Testis (tissue), 5 donors: Measurements from ENCODE around the gene WASHC3. TPM values are rescaled to one million over a fixed set of nuclear protein-coding genes. Genes with fewer than 3 reads are reported as not detected.

ENCODE experiments used
- DNase-seq: peaks from one replicate; pipeline ENCODE4 v3.0.0-alpha.2; 2019
- H3K27ac ChIP-seq, 2 donors: fragments of 200-600 bp; sonication (generic); one replicate each; pipeline ENCODE4 v1.5.1; 2019
- H3K27me3 ChIP-seq: fragments of 200-600 bp; sonication (generic); one replicate; pipeline ENCODE4 v1.5.1; 2019
- H3K36me3 ChIP-seq: fragments of 200-600 bp; sonication (generic); one replicate; pipeline ENCODE4 v1.5.1; 2017; ENCODE audit warnings: low read depth; ENCODE audit errors: missing control alignments
- H3K4me1 ChIP-seq: fragments of 200-600 bp; sonication (generic); one replicate; pipeline ENCODE4 v1.5.1; 2019
- H3K4me3 ChIP-seq, 2 donors: fragments of 200-600 bp; sonication (generic); one replicate each; pipeline ENCODE4 v1.5.1; 2017 to 2019
- H3K9me3 ChIP-seq: fragments of 200-600 bp; sonication (generic); one replicate; pipeline ENCODE4 v1.5.1; 2017
- POLR2A ChIP-seq: fragments of 450-650 bp; IDR thresholded peaks from one replicate; pipeline ENCODE4 v1.6.1; 2017; ENCODE audit warnings: antibody characterized with exemption, mild to moderate bottlenecking, moderate library complexity
- WGBS, 2 donors: methylation state at CpG; one replicate each; pipeline ENCODE4 v1.1.5; 2018; 5-methylcytosine and 5-hydroxymethylcytosine counted together
- intact Hi-C: fragments of 100-400 bp; cut with DNase I; formaldehyde crosslinking; loops from one replicate; pipeline ENCODE4 v1.15.1; 2023; ENCODE audit warnings: low total_unique reads
- long read RNA-seq, 2 donors: transcript quantifications; one replicate each; lab custom pipeline, GENCODE V29; 2026
- polyA plus RNA-seq: library from polyadenylated mRNA; stranded (reverse); fragments of 350-450 nt; fragmentation: Illumina TruSeq; extraction: RNeasy Lipid Tissue Mini Kit (QIAGEN cat#74804); gene quantifications from one replicate; pipeline ENCODE4 v1.2.3, GENCODE V29; 2014; ENCODE audit warnings: low read depth, low replicate concordance; ENCODE audit not compliant: insufficient read depth
- total RNA-seq, 2 donors: library from RNA; depleted of rRNA; stranded (reverse); fragments of >200 nt; gene quantifications; one replicate each; pipeline ENCODE4 v1.2.3, GENCODE V29; 2016
- TF ChIP-seq, protein P1 (sequence below), 3 experiments: fragments of 450-650 bp in 2 of 3; fragments of 200-600 bp in 1 of 3; sonication (generic) in 1 of 3; IDR thresholded peaks; one replicate each; pipeline ENCODE4 v1.5.1; 2016 to 2019; ENCODE audit warnings: antibody characterized with exemption in 3 of 3, mild to moderate bottlenecking in 2 of 3, moderate library complexity in 1 of 3

The WASHC3 gene, protein sequence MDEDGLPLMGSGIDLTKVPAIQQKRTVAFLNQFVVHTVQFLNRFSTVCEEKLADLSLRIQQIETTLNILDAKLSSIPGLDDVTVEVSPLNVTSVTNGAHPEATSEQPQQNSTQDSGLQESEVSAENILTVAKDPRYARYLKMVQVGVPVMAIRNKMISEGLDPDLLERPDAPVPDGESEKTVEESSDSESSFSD
- total RNA-seq (100 to 1,000 TPM; 140 to 192 TPM), polyA plus RNA-seq (298 TPM)
- long read RNA-seq, donor 1, transcript WASHC3-201 (7 exons, 916 nt), result major isoform, 25 of 32 reads
- long read RNA-seq, donor 1, partial matches to known transcripts, result 0 of 32 reads
- long read RNA-seq, donor 1, other reads (novel, unspliced or antisense), result 0 of 32 reads
- long read RNA-seq, donor 2, transcript WASHC3-201 (7 exons, 916 nt), result major isoform, 8 of 19 reads
- long read RNA-seq, donor 2, partial matches to known transcripts, result 0 of 19 reads
- long read RNA-seq, donor 2, other reads (novel, unspliced or antisense), result 0 of 19 reads

DNA sequence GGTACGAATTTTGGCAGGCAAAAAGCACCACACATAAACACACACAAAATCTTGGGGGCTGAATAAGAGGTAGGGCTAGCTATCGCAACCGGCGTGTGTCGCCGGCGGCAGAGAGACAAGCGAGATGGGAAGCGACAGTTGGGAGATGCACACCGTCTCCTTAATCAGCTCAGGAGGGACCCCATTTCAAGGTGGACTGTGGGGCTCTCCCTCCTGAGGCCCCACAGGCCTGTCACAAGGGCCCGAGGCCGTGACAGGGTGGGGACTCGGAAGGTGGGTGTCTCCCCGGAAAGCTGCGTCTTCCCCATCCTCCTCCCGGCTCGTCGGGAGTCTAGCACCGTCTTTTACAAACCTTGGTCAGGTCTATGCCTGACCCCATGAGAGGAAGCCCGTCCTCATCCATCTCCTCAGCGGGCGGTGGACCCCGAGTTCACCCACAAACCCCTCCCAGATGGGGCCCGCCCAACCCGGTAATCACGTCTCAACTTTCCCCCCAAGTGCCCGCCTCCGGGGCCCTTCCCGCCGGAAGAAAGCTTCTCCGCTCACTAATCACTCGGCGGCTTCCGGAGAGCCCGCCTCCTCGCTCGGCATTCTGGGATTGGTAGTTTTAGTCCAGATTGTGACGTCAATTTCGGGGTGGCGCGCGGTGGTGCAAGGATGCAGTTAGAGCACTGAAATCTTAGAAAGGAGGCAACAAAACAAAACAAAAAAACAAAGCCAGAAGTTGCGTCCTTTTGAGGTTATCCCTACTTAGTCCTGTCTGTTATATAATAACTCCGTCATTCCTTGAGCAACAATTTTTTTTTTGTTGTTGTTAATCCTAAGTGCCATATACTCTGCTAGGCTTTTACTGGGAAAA is at the start of gene WASHC3:
TSS of gene WASHC3 (minus strand) at position 432 of the 859 bp plus-strand sequence. CDS start at position 403, 29 bp downstream.
- DNase-seq, result peak; percentile 98
- H3K4me1 ChIP-seq, result no peaks in the 10 kb centered on the region
- intact Hi-C loops, result no loop called here
- peak within 1 kb of the TSS; percentile 84 to 87 for H3K27ac ChIP-seq
- peak; percentile 46 for TF ChIP-seq POLR2A
- TF ChIP-seq, protein P1, sequence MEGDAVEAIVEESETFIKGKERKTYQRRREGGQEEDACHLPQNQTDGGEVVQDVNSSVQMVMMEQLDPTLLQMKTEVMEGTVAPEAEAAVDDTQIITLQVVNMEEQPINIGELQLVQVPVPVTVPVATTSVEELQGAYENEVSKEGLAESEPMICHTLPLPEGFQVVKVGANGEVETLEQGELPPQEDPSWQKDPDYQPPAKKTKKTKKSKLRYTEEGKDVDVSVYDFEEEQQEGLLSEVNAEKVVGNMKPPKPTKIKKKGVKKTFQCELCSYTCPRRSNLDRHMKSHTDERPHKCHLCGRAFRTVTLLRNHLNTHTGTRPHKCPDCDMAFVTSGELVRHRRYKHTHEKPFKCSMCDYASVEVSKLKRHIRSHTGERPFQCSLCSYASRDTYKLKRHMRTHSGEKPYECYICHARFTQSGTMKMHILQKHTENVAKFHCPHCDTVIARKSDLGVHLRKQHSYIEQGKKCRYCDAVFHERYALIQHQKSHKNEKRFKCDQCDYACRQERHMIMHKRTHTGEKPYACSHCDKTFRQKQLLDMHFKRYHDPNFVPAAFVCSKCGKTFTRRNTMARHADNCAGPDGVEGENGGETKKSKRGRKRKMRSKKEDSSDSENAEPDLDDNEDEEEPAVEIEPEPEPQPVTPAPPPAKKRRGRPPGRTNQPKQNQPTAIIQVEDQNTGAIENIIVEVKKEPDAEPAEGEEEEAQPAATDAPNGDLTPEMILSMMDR (IDR thresholded peaks at IDR 0.05), result no peak
- no peaks in the 10 kb centered on the region for H3K9me3 ChIP-seq
- H3K4me3 ChIP-seq, result peak within 1 kb of the TSS; percentile 69 to 93
- H3K27me3 ChIP-seq, result no peaks in the 10 kb centered on the region
- no peaks in the 10 kb centered on the region for H3K36me3 ChIP-seq
- 1% methylated on average over 34 to 44 of the region's 44 CpGs for WGBS, 2 donors

- Histone ChIP-seq H3K27ac (no peak overlapping the region), H3K4me1 (no peaks in the 10 kb centered on the region), H3K36me3 (no peaks in the 10 kb centered on the region), H3K27me3 (no peaks in the 10 kb centered on the region), H3K4me3 (no peak overlapping the region), H3K9me3 (no peaks in the 10 kb centered on the region)
- intact Hi-C loops, result no loop called here
- no peak for DNase-seq
- no peak for TF ChIP-seq POLR2A
- TF ChIP-seq, protein P1 (IDR thresholded peaks at IDR 0.05), result no peak
These were observed 49.0 kb upstream of the WASHC3 start for GRCh38 chr12:102110782-102111181.

DNA sequence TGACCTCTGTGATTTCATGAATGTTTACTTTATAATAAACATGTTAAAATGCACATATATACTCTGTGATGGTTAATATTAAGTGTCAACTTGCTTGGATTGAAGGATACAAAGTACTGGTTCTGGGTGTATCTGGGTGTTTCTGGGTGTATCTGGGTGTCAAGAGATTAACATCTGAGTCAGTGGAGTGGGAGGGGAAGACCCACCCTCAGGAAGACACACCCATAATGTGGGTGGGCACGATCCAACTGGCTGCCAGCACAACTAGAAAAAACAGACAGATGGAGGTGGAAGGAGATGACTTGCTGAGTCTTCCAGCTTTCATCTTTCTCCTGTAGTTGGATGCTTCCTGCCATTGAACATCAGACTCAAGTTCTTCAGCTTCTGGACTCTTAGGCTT is 46.2 kb upstream of the WASHC3 start:
- whole genome bisulfite sequencing, 2 donors, result 95 to 100% methylated on average over 1 of the region's 1 CpG
- Histone ChIP-seq H3K36me3 (no peaks in the 10 kb centered on the region), H3K27ac (no peak overlapping the region), H3K4me1 (no peaks in the 10 kb centered on the region), H3K4me3 (no peak overlapping the region), H3K27me3 (no peaks in the 10 kb centered on the region), H3K9me3 (no peaks in the 10 kb centered on the region)
- DNase-seq, result no peak
- intact Hi-C loops, result no loop called here
- no peak for TF ChIP-seq POLR2A
- TF ChIP-seq, protein P1 (IDR thresholded peaks at IDR 0.05), result no peak

DNA sequence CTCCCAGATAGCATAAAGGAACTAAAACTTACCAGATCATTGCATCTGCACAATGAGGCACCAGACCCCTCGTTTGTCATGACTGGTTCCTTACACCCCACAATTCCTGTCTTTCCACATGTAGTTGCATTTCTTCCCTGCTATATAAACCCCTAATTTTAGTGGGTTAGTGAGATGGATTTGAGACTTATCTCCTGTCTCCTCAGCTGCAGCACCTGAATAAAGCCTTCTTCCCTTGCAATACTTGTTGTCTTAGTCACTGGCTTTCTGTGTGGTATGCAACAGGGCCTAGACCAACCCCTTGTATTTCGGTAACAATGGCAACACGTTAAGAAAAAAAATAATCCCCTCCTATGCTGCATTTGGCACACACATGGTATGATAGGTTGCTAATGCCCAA is 45.1 kb upstream of the WASHC3 start:
- H3K27ac ChIP-seq, result no peak overlapping the region
- no peaks in the 10 kb centered on the region for H3K36me3 ChIP-seq
- TF ChIP-seq, protein P1 (IDR thresholded peaks at IDR 0.05), result no peak
- no peak for TF ChIP-seq POLR2A
- H3K4me3 ChIP-seq, result no peak overlapping the region
- WGBS, 2 donors, result 98% methylated on average over 3 of the region's 3 CpGs
- H3K4me1 ChIP-seq, result no peaks in the 10 kb centered on the region
- H3K9me3 ChIP-seq, result no peaks in the 10 kb centered on the region
- intact Hi-C loops, result no loop called here
- DNase-seq, result no peak
- no peaks in the 10 kb centered on the region for H3K27me3 ChIP-seq
